Stimulated activated effector memory CD8-positive, alpha-beta T cell treated with anti-CD3 and anti-CD28 coated beads, Interleukin-12 subunit alpha, Interleukin-12 subunit beta, amount 100 ng/mL, for 72 hours (primary cell): Measurements from ENCODE around the gene NKD2.

Source experiments
- ATAC-seq: fragments of 150-1000 bp; cut with Tn5 transposase; 2 replicates; pipeline ENCODE4 v1.10.0; 2021
- DNase-seq, 2 donors: peaks; one replicate each; pipeline ENCODE4 v3.0.0; 2021 to 2022; ENCODE audit warnings: low spot score in 2 of 2
- H3K27ac Mint-ChIP-seq: one replicate; pipeline ENCODE4 v1.8.0; 2022; ENCODE audit warnings: mild to moderate bottlenecking, mixed read lengths
- H3K36me3 Mint-ChIP-seq: one replicate; pipeline ENCODE4 v1.8.0; 2022; ENCODE audit warnings: mild to moderate bottlenecking, mixed read lengths
- H3K4me1 Mint-ChIP-seq: one replicate; pipeline ENCODE4 v1.8.0; 2022; ENCODE audit warnings: mixed read lengths
- H3K4me3 Mint-ChIP-seq: one replicate; pipeline ENCODE4 v1.8.0; 2022; ENCODE audit warnings: mild to moderate bottlenecking, mixed read lengths
- H3K9me3 Mint-ChIP-seq: one replicate; pipeline ENCODE4 v1.8.0; 2022; ENCODE audit warnings: mixed read lengths

Gene NKD2

DNA sequence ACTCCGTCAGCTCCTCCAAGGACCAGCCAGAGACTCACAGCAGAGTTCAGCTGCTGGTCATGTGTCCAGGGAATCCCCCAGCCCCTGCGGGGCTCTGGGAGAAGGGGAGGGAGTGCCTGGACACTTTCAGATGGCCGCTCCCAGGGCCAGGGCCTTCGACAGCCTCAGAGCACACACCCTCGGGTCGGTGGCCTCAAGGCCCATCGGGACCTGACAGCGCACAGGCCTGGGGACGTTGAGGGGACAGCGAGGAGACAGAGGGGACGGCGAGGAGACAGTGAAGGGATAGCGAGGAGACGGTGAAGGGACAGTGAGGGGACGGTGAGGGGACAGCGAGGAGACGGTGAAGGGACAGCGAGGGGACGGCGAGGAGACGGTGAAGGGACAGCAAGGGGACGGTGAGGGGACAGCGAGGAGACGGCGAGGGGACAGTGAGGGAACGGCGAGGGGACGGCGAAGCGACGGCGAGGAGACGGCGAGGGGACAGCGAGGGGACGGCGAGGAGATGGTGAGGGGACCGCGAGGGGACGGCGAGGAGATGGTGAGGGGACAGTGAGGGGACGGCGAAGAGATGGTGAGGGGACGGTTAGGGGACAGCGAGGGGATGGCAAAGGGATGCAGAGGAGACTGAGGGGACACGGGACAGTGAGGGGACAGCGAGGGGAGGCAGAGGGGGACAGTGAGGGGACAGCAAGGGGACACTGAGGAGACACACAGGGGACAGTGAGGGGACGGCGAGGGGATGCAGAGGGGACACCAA lies 56.0 kb downstream of the NKD2 start:
- Mint-ChIP-seq H3K27ac (no peak overlapping the region), H3K4me3 (no peak overlapping the region), H3K36me3 (no peaks in the 10 kb centered on the region), H3K9me3 (no peaks in the 10 kb centered on the region), H3K4me1 (no peaks in the 10 kb centered on the region)
- DNase-seq = no peak
- no peak for ATAC-seq

- no peaks in the 10 kb centered on the region for H3K36me3 Mint-ChIP-seq
- ATAC-seq (no peak), DNase-seq (no peak)
- no peaks in the 10 kb centered on the region for H3K9me3 Mint-ChIP-seq
- H3K4me1 Mint-ChIP-seq = no peaks in the 10 kb centered on the region
- no peak overlapping the region for H3K4me3 Mint-ChIP-seq
- H3K27ac Mint-ChIP-seq = no peak overlapping the region
Observed at GRCh38 chr5:1065143-1065750, 56.6 kb downstream of the NKD2 start.

GRCh38 chr5:1065891-1066650 lies 57.5 kb downstream of the NKD2 start:
- H3K36me3 Mint-ChIP-seq = no peaks in the 10 kb centered on the region
- H3K9me3 Mint-ChIP-seq = no peaks in the 10 kb centered on the region
- DNase-seq (no peak), ATAC-seq (no peak)
- H3K4me3 Mint-ChIP-seq = no peak overlapping the region
- no peaks in the 10 kb centered on the region for H3K4me1 Mint-ChIP-seq
- H3K27ac Mint-ChIP-seq = no peak overlapping the region

- no peaks in the 10 kb centered on the region for H3K9me3 Mint-ChIP-seq
- DNase-seq (no peak), ATAC-seq (no peak)
- H3K27ac Mint-ChIP-seq = no peak overlapping the region
- H3K36me3 Mint-ChIP-seq = no peaks in the 10 kb centered on the region
- no peaks in the 10 kb centered on the region for H3K4me1 Mint-ChIP-seq
- H3K4me3 Mint-ChIP-seq = no peak overlapping the region
Observed at GRCh38 chr5:1066676-1067075, 58.1 kb downstream of the NKD2 start.

GRCh38 chr5:1067141-1068121 lies 58.8 kb downstream of the NKD2 start:
- Mint-ChIP-seq H3K9me3 (no peaks in the 10 kb centered on the region), H3K27ac (no peak overlapping the region), H3K36me3 (no peaks in the 10 kb centered on the region), H3K4me3 (no peak overlapping the region), H3K4me1 (no peaks in the 10 kb centered on the region)
- DNase-seq (no peak), ATAC-seq (no peak)

GRCh38 chr5:1068204-1068894 lies 59.7 kb downstream of the NKD2 start:
- Mint-ChIP-seq H3K4me1 (no peaks in the 10 kb centered on the region), H3K4me3 (no peak overlapping the region), H3K9me3 (no peaks in the 10 kb centered on the region), H3K36me3 (no peaks in the 10 kb centered on the region), H3K27ac (no peak overlapping the region)
- ATAC-seq (no peak), DNase-seq (no peak)

- ATAC-seq (no peak), DNase-seq (no peak)
- Mint-ChIP-seq H3K9me3 (no peaks in the 10 kb centered on the region), H3K4me3 (no peak overlapping the region), H3K36me3 (no peaks in the 10 kb centered on the region), H3K27ac (no peak overlapping the region), H3K4me1 (no peaks in the 10 kb centered on the region)
Observed at GRCh38 chr5:1068895-1069719, 60.5 kb downstream of the NKD2 start.

DNA sequence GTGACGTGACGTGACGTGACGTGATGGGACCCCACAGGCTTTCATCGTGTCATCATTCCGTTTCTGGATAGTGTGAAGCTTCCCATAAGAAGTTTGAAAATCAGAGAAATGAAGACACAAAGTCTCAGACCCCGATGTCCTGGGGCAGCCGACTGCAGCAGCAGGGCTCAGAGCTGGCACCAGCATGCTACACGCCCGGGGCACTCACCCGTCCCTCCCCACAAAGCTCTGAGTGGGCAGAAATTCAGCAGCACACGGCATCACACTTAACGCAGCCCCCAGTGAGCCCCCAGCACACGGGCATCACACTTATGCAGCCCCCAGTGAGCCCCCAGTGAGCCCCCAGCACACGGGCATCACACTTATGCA lies 61.1 kb downstream of the NKD2 start:
- no peaks in the 10 kb centered on the region for H3K9me3 Mint-ChIP-seq

DNA sequence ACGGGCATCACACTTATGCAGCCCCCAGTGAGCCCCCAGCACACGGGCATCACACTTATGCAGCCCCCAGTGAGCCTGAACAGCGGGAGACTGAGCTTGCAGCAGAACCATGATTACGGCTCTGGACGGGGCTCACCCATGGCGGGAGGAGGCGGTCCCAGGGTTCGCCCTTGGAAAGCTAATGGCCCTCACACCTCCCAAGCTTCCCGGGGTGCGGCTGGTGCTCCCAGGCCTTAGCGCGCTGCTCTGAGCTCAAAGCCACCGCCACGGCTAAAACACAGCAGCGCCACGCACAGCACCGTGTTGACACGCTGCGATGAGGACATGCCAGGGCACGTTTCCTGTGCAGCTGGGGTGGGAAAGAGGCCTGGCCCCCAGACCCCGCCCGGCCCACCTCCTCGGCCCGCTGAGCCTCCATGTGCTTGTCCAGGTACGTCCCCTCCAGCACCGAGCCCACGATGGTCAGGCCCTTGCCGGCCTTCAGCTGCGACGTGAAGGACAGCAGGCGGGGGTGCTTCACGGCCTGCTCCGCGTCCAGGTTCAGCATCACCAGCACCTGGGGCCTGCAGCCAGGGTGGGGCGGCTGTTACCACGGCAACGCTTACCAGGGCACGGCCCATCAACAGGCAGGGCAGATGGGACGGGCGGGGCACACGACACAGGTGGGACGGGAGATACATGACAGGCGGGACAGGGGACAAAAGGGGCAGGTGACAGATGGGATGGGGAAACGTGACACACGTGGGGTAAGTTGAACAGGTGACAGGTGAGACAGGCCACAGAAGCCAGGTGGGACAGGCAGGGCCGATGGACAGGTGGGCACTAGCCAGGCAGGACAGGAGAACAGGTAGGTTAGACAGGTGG lies 64.9 kb downstream of the NKD2 start:
- H3K27ac Mint-ChIP-seq = peak overlapping the region; percentile 53
- H3K4me1 Mint-ChIP-seq = no peaks in the 10 kb centered on the region
- no peaks in the 10 kb centered on the region for H3K36me3 Mint-ChIP-seq
- no peak overlapping the region for H3K4me3 Mint-ChIP-seq
- H3K9me3 Mint-ChIP-seq = no peaks in the 10 kb centered on the region
- ATAC-seq = no peak
- no peak for DNase-seq

More for the DNA sequence above, 61.1 kb downstream of the NKD2 start:
- H3K4me1 Mint-ChIP-seq = no peaks in the 10 kb centered on the region
- H3K27ac Mint-ChIP-seq = no peak overlapping the region
- ATAC-seq (no peak), DNase-seq (no peak)
- no peak overlapping the region for H3K4me3 Mint-ChIP-seq
- no peaks in the 10 kb centered on the region for H3K36me3 Mint-ChIP-seq

DNA sequence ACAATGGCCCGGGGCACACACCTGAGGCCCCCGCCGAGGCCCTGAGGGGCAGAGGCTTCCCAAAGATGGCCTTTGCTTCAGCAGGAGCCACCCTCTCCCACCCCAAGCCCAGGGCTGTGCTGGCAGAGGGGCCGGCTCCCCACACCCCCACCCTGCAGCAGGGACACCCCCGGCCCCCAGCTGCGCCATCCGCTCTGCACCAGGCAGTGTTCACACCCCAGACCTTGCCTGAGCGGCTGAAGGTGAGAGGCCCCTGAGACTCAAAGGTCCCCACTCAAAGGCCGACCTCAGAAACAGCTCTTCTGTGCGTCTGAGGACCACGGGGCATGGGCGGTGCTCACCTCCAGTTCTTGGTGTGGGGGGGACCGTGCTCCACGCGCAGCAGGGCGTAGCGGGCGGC lies 65.6 kb downstream of the NKD2 start:
- H3K9me3 Mint-ChIP-seq = no peaks in the 10 kb centered on the region
- H3K4me3 Mint-ChIP-seq = no peak overlapping the region
- no peaks in the 10 kb centered on the region for H3K4me1 Mint-ChIP-seq
- no peaks in the 10 kb centered on the region for H3K36me3 Mint-ChIP-seq
- ATAC-seq (no peak), DNase-seq (no peak)
- peak overlapping the region; percentile 53 for H3K27ac Mint-ChIP-seq

- Mint-ChIP-seq H3K36me3 (no peaks in the 10 kb centered on the region), H3K4me3 (no peak overlapping the region), H3K9me3 (no peaks in the 10 kb centered on the region), H3K27ac (no peak overlapping the region), H3K4me1 (no peaks in the 10 kb centered on the region)
- DNase-seq = no peak
- peak; percentile 3 for ATAC-seq
Observed at GRCh38 chr5:1074816-1075554, 66.4 kb downstream of the NKD2 start.

DNA sequence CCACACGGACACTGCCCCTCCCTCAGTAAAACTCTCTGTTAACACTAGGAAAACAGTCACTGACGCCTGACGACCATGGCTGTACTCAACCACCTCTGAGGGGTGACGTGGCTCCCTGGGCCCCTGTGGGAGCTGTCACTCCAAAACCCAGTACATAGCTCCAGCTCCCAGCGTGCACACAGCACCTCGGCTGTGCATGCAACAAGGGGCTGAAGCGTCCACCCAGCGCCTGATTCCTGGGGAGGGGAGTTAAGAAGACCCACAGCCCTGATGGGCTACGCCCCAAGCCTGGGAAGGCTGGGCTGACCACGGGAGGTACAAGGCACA lies 66.9 kb downstream of the NKD2 start:
- H3K27ac Mint-ChIP-seq = no peak overlapping the region
- H3K4me1 Mint-ChIP-seq = no peaks in the 10 kb centered on the region
- ATAC-seq (peak; percentile 3), DNase-seq (no peak)
- no peaks in the 10 kb centered on the region for H3K9me3 Mint-ChIP-seq
- H3K4me3 Mint-ChIP-seq = no peak overlapping the region
- no peaks in the 10 kb centered on the region for H3K36me3 Mint-ChIP-seq

DNA sequence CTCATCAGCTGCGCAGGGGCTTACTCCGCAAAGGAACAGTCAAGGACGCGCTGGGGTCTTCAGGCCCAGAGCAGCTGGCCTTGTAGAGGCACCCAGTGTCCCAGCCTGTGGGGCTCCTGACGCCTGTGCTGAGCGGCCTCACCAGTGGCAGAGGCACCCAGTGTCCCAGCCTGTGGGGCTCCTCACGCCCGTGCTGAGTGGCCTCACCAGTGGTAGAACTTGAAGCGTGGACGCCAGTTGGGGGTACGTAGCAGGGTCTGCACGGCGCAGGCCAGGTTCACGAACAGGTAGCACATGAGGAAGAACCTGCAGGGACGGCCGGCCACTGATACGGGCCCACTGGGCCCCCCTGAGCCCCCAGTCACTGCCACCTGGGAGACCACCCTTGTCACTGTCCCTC lies 67.3 kb downstream of the NKD2 start:
- no peak overlapping the region for H3K27ac Mint-ChIP-seq
- no peak overlapping the region for H3K4me3 Mint-ChIP-seq
- H3K9me3 Mint-ChIP-seq = no peaks in the 10 kb centered on the region
- H3K36me3 Mint-ChIP-seq = no peaks in the 10 kb centered on the region
- peak; percentile 22 for ATAC-seq
- no peak for DNase-seq
- H3K4me1 Mint-ChIP-seq = no peaks in the 10 kb centered on the region
